ENCODE results near the gene PRR14. TPM values are rescaled to one million over a fixed set of nuclear protein-coding genes. Genes with fewer than 3 reads are reported as not detected.
A peak's percentile ranks its signal among the peaks of the same experiment; 100 is the strongest.

PRR14 gene
- total RNA-seq, 1 experiment from 2014 or later, result 41.4 TPM

DNA sequence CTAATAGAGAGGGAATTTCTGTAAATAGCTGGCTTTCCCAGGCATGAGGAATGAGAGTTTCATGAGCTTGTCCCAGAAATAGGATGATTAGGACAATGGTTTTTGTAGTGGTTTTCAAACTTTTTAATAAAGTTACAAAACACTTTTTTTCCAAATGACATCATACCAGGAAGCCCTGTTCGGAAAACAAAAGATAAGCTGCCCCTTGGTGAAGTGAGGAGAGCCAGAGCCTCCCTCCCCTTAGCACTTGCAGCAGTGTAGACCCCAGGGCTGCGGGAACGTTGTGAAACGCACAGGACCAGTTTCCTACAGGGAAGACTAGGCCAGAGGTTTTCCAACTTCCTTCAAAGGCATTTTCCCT is 15.1 kb downstream of the PRR14 start:
- H3K4me1 Mint-ChIP-seq (ENCODE audit: insufficient read depth, unreplicated experiment), result peaks cover 10% of the 10 kb centered on the region
- ChIA-PET POLR2A (interaction anchor here (1.9 kb wide), 1 partner anchor 32 kb away, joined by 5 read pairs; no protein-coding TSS in a partner anchor), CTCF (interaction anchor here (0.7 to 1.2 kb wide), 2 partner anchors 28 to 130 kb away, joined by 3 read pairs; no protein-coding TSS in a partner anchor)
- H3K27me3 Mint-ChIP-seq (ENCODE audit: insufficient read depth, unreplicated experiment), result no peaks in the 10 kb centered on the region
- intact Hi-C loops (cut with micrococcal nuclease), result no loop called here
- H3K27ac Mint-ChIP-seq (ENCODE audit: low read depth, unreplicated experiment), result no peak overlapping the region
- BruUV-seq (replicated peaks), result no TSS peak
- H3K4me3 Mint-ChIP-seq (ENCODE audit: unreplicated experiment), result no peak overlapping the region
- H3K9me3 Mint-ChIP-seq (ENCODE audit: unreplicated experiment), result no peaks in the 10 kb centered on the region
- no peak for DNase-seq (ENCODE audit: unreplicated experiment)
- TF ChIP-seq, protein P1, sequence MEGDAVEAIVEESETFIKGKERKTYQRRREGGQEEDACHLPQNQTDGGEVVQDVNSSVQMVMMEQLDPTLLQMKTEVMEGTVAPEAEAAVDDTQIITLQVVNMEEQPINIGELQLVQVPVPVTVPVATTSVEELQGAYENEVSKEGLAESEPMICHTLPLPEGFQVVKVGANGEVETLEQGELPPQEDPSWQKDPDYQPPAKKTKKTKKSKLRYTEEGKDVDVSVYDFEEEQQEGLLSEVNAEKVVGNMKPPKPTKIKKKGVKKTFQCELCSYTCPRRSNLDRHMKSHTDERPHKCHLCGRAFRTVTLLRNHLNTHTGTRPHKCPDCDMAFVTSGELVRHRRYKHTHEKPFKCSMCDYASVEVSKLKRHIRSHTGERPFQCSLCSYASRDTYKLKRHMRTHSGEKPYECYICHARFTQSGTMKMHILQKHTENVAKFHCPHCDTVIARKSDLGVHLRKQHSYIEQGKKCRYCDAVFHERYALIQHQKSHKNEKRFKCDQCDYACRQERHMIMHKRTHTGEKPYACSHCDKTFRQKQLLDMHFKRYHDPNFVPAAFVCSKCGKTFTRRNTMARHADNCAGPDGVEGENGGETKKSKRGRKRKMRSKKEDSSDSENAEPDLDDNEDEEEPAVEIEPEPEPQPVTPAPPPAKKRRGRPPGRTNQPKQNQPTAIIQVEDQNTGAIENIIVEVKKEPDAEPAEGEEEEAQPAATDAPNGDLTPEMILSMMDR (IDR thresholded peaks at IDR 0.05; ENCODE audit: unreplicated experiment), result no peak
- peaks cover 85% of the 10 kb centered on the region for H3K36me3 Mint-ChIP-seq (ENCODE audit: insufficient read depth, unreplicated experiment)

DNA sequence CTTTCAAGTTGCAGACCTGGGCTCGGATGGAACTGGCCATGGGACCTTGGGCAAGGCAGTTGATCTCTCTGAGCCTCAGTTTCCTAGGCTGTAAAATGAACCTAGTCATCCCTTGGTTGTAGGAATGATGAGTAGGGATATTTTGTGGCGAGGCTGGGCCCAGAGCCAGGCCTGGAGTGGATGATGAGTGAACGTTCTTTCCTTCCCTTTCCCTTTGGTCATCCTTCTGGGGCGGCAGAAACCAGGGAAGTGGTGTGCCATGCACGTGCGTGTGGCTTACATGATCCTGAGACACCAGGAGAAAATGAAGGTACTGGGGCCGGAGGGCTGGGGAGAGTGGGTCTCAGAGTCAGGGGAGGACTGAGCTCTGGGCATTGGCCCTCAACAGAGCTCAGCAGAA is 15.9 kb downstream of the PRR14 start:
- no peak for DNase-seq (ENCODE audit: unreplicated experiment)
- CTCF ChIA-PET, result no interaction called here
- H3K36me3 Mint-ChIP-seq (ENCODE audit: insufficient read depth, unreplicated experiment), result peaks cover 78% of the 10 kb centered on the region
- H3K27ac Mint-ChIP-seq (ENCODE audit: low read depth, unreplicated experiment), result peak overlapping the region; percentile 39
- no TSS peak for BruUV-seq (replicated peaks)
- intact Hi-C loops (cut with micrococcal nuclease), result no loop called here
- no peaks in the 10 kb centered on the region for H3K9me3 Mint-ChIP-seq (ENCODE audit: unreplicated experiment)
- H3K27me3 Mint-ChIP-seq (ENCODE audit: insufficient read depth, unreplicated experiment), result no peaks in the 10 kb centered on the region
- POLR2A ChIA-PET, result interaction anchor here (1.9 to 3.0 kb wide), 2 partner anchors 8 to 31 kb away, joined by 5 to 13 read pairs; partner anchors contain the start of gene FBRS
- H3K4me3 Mint-ChIP-seq (ENCODE audit: unreplicated experiment), result no peak overlapping the region
- peaks cover 1% of the 10 kb centered on the region for H3K4me1 Mint-ChIP-seq (ENCODE audit: insufficient read depth, unreplicated experiment)
- TF ChIP-seq, protein P1 (IDR thresholded peaks at IDR 0.05; ENCODE audit: unreplicated experiment), result no peak

GRCh38 chr16:30667361-30667905 is 16.7 kb downstream of the PRR14 start:
- intact Hi-C loops (cut with micrococcal nuclease), result no loop called here
- CTCF ChIA-PET, result interaction anchor here (0.9 kb wide), 1 partner anchor 9 kb away, joined by 3 read pairs; the partner anchor contains the start of gene FBRS
- H3K36me3 Mint-ChIP-seq (ENCODE audit: insufficient read depth, unreplicated experiment), result peaks cover 71% of the 10 kb centered on the region

GRCh38 chr16:30668393-30668792 is 17.6 kb downstream of the PRR14 start:
- H3K36me3 Mint-ChIP-seq (ENCODE audit: insufficient read depth, unreplicated experiment), result peaks cover 61% of the 10 kb centered on the region
- CTCF ChIA-PET, result interaction anchor here (0.9 kb wide), 1 partner anchor 10 kb away, joined by 3 read pairs; the partner anchor contains the start of gene FBRS
- no peak overlapping the region for H3K27ac Mint-ChIP-seq (ENCODE audit: low read depth, unreplicated experiment)

More at GRCh38 chr16:30667361-30667905, 16.7 kb downstream of the PRR14 start:
- POLR2A ChIA-PET, result interaction anchor here (0.8 to 3.0 kb wide), 2 partner anchors 8 to 31 kb away, joined by 4 to 13 read pairs; partner anchors contain the start of genes FBRS and SRCAP
- TF ChIP-seq, protein P1 (IDR thresholded peaks at IDR 0.05; ENCODE audit: unreplicated experiment), result no peak
- no peak overlapping the region for H3K4me3 Mint-ChIP-seq (ENCODE audit: unreplicated experiment)
- H3K9me3 Mint-ChIP-seq (ENCODE audit: unreplicated experiment), result no peaks in the 10 kb centered on the region
- DNase-seq (ENCODE audit: unreplicated experiment), result no peak
- H3K27me3 Mint-ChIP-seq (ENCODE audit: insufficient read depth, unreplicated experiment), result no peaks in the 10 kb centered on the region
- H3K4me1 Mint-ChIP-seq (ENCODE audit: insufficient read depth, unreplicated experiment), result no peaks in the 10 kb centered on the region
- no peak overlapping the region for H3K27ac Mint-ChIP-seq (ENCODE audit: low read depth, unreplicated experiment)
- no TSS peak for BruUV-seq (replicated peaks)

More at GRCh38 chr16:30668393-30668792, 17.6 kb downstream of the PRR14 start:
- H3K9me3 Mint-ChIP-seq (ENCODE audit: unreplicated experiment), result no peaks in the 10 kb centered on the region
- intact Hi-C loops (cut with micrococcal nuclease), result no loop called here
- no TSS peak for BruUV-seq (replicated peaks)
- H3K4me3 Mint-ChIP-seq (ENCODE audit: unreplicated experiment), result no peak overlapping the region
- DNase-seq (ENCODE audit: unreplicated experiment), result no peak
- TF ChIP-seq, protein P1 (IDR thresholded peaks at IDR 0.05; ENCODE audit: unreplicated experiment), result no peak
- no peaks in the 10 kb centered on the region for H3K27me3 Mint-ChIP-seq (ENCODE audit: insufficient read depth, unreplicated experiment)
- POLR2A ChIA-PET, result interaction anchor here (0.6 to 3.0 kb wide), 3 partner anchors 9 to 97 kb away, joined by 3 to 13 read pairs (median 4); partner anchors contain the start of genes FBRS and SRCAP
- H3K4me1 Mint-ChIP-seq (ENCODE audit: insufficient read depth, unreplicated experiment), result no peaks in the 10 kb centered on the region
